ENCODE results near the gene ASPN.

ASPN gene

DNA sequence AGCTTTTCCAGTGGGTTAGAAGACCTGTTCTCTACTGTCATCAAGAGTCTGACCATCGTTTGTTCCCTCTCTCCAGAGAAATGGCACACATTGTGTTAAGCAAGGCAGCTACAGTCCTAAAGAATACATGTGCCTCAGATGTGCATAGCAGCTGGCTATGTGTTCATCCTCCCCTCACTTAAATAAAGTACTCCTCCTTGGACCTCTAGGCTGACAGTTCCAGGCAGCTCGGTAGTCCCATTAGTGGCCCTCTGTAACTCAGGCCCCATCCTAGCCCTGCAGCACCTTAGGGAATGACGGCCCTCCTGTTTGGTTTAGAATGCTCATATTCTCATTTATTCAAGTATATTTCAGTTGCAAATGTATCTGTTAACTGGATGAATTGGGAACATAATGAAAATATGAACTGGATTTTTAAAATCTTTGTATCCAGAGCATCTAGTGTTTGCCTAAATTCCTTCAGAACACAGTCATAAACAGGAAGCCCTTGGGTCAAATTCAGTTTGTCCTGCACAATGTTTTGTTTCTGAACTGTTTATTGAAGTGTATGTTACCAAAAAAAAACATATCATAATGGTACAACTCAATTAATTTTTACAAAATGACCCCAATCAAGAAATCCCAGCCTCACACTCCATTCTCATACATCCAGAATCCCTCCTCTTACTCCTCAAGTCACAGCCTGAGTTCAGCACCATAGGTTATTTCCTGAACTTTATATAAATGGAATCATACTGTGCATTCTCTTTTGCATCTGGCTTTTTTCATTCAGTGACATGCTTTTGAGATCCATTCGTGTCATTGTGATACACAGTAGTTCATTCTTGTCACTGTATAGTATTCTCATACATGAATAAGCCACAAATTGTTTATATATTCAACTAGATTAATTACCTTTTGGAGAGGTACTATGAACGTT, 1.6 kb upstream of the ASPN start:
- no peak overlapping the region for H3K4me2 ChIP-seq
- H3K9ac ChIP-seq: no peak overlapping the region
- H3K9me3 ChIP-seq (replicated peaks in 1 of 11): no peaks in the 10 kb centered on the region
- no peaks in the 10 kb centered on the region for H3K36me3 ChIP-seq
- no peak overlapping the region for H3K27ac ChIP-seq
- TF ChIP-seq Cebpa-rat (IDR thresholded peaks at IDR 0.05): no peak
- H3K4me3 ChIP-seq: no peak overlapping the region
- H4K20me1 ChIP-seq: no peaks in the 10 kb centered on the region
- no peaks in the 10 kb centered on the region for H3K27me3 ChIP-seq
- peaks cover 0 to 16% (median 0%) of the 10 kb centered on the region in 10 experiments; a peak in 6 of 20 replicates for H3K4me1 ChIP-seq

DNA sequence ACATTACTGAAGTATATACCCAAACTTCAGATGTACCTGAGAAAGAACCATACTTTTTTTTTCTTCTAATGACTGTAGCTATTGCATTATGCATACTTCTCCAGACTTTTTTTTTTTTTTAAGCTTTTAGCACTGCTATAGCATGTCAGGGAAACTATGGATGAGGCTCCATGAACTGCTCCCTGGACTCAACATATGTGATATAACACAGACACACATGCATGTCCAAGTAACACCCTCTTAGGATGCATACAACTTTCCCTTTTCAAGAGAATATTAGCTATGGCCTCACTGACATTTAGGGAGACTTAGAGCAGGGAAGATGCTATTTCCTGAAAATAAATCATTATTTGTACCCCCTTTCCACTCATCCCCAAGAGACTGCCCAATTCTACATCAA, 499 bp upstream of the ASPN start:
- Histone ChIP-seq H3K27me3 (no peaks in the 10 kb centered on the region), H4K20me1 (no peaks in the 10 kb centered on the region), H3K4me1 (peaks cover 0 to 16% (median 0%) of the 10 kb centered on the region in 10 experiments; a peak in 6 of 20 replicates), H3K4me2 (no peak overlapping the region), H3K4me3 (no peak overlapping the region), H3K27ac (no peak overlapping the region), H3K9ac (no peak overlapping the region), H3K36me3 (no peaks in the 10 kb centered on the region), H3K9me3 (replicated peaks in 1 of 11) (no peaks in the 10 kb centered on the region)
- TF ChIP-seq Cebpa-rat (IDR thresholded peaks at IDR 0.05): no peak

DNA sequence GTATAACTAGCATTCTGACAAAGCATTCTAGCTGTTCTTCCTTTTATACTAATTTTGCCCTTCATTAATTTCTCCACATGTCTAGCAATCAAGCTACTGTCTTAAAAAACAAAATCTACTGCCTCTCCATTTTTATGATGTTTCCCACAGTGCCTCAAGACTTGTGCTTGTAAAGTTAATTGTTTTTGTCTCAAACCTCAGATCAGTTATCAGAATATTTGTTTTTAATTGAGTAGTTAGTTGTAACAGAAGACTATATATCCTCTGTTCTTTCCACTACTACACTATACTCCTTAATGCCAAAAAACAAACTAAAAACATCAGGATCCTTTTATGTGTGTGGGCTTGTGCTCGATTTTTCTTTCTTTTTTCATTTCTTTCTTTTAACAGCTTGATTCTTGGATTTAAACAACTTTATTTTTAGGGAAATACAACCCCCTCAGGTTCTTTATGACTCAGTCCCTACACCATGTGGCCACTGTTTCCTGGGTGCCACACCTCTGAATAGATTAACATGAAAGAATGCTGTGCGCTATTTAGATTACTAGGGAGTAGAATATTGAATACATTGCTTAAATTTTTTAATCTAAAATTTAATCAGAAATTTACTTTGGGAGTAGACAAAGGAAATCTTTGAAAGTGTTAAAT, 1.2 kb downstream of the ASPN start:
- H4K20me1 ChIP-seq: no peaks in the 10 kb centered on the region
- no peak overlapping the region for H3K4me3 ChIP-seq
- no peak overlapping the region for H3K9ac ChIP-seq
- H3K9me3 ChIP-seq (replicated peaks in 1 of 11): no peaks in the 10 kb centered on the region
- TF ChIP-seq Cebpa-rat (IDR thresholded peaks at IDR 0.05): no peak
- H3K36me3 ChIP-seq: no peaks in the 10 kb centered on the region
- H3K27me3 ChIP-seq: no peaks in the 10 kb centered on the region
- H3K27ac ChIP-seq: no peak overlapping the region
- H3K4me1 ChIP-seq: peaks cover 0 to 8% (median 0%) of the 10 kb centered on the region in 10 experiments; a peak in 6 of 20 replicates
- H3K4me2 ChIP-seq: peak overlapping the region in 3 of 11 experiments; percentile 3 to 53 (median 14); a peak in 4 of 22 replicates

DNA sequence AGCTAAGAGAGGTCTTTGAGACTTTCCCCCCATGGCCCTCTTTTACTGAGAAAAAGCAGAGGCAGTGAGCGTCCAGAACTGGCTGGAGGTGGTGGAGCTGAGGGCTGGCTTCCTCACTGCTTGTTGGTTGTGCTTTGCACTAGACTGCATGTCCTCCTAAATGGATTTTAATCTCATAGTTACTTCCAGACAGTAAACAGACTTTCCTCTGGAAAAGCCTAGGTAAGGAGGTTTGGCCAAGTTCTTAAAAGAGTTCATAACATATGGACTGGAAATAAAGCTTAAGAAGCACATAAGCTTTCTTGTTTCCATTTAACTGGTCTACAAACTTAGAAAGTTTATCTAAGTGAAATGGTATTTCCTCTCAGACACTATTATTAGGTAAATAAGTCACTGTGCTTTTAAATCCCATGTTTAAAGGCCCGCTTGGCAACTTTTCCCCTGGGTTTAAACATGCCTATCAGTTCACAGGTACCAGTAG, 2.0 kb downstream of the ASPN start:
- H3K9me3 ChIP-seq (replicated peaks in 1 of 11): no peaks in the 10 kb centered on the region
- peaks cover 0 to 8% (median 0%) of the 10 kb centered on the region in 10 experiments; a peak in 5 of 20 replicates for H3K4me1 ChIP-seq
- H3K27me3 ChIP-seq: no peaks in the 10 kb centered on the region
- no peak for TF ChIP-seq Cebpa-rat (IDR thresholded peaks at IDR 0.05)
- H4K20me1 ChIP-seq: no peaks in the 10 kb centered on the region
- H3K36me3 ChIP-seq: no peaks in the 10 kb centered on the region
- no peak overlapping the region for H3K4me3 ChIP-seq
- no peak overlapping the region for H3K4me2 ChIP-seq
- no peak overlapping the region for H3K9ac ChIP-seq
- H3K27ac ChIP-seq: no peak overlapping the region

DNA sequence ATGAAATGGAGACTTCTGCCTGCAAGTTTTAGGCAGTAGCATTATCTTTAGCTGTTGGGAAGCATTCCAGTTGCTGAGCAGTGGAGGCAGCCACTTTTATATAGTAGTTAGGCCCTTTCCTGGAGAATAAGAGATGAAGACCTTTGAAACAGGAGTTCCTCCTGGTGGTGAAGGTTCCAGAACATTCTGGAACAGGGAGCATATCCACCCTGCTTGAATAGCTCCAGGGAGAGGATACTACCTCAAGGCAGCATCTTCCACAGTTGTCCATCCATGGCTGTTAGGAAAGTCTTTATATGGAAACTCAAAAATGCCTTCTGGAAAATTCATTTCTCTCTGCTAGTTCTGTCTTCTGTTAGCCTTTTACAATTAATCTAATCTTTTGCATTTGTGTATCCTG, 3.0 kb downstream of the ASPN start:
- H3K9me3 ChIP-seq (replicated peaks in 1 of 11): no peaks in the 10 kb centered on the region
- H3K27ac ChIP-seq: no peak overlapping the region
- no peak for TF ChIP-seq Cebpa-rat (IDR thresholded peaks at IDR 0.05)
- no peak overlapping the region for H3K4me2 ChIP-seq
- no peaks in the 10 kb centered on the region for H3K36me3 ChIP-seq
- H4K20me1 ChIP-seq: no peaks in the 10 kb centered on the region
- no peak overlapping the region for H3K4me3 ChIP-seq
- no peak overlapping the region for H3K9ac ChIP-seq
- no peaks in the 10 kb centered on the region for H3K27me3 ChIP-seq
- H3K4me1 ChIP-seq: peaks cover 0 to 8% (median 0%) of the 10 kb centered on the region in 10 experiments; a peak in 5 of 20 replicates

DNA sequence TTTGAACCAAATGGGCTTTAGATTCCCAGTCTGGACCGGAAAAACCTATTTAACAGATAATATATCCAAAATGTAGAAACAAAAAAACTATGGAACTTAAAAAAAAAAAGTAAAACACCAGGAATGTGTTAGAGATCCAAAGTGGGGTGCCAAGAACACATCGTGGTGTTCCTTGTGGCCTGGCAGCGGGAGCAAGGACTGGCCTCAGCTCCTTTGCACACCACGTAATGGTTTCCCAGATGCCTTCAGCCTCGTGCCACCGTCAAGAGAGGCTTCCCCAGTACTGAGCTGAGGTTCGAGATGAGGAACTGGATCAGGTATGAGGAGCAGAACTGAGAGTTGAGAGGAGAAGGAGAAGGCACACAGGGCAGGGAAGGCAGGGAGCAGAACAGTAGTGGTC, 3.5 kb downstream of the ASPN start:
- Histone ChIP-seq H3K9ac (no peak overlapping the region), H3K4me1 (peaks cover 0 to 8% (median 0%) of the 10 kb centered on the region in 10 experiments; a peak in 5 of 20 replicates), H3K9me3 (replicated peaks in 1 of 11) (no peaks in the 10 kb centered on the region), H3K4me3 (no peak overlapping the region), H3K27ac (no peak overlapping the region), H3K4me2 (no peak overlapping the region), H3K27me3 (no peaks in the 10 kb centered on the region), H4K20me1 (no peaks in the 10 kb centered on the region), H3K36me3 (no peaks in the 10 kb centered on the region)
- no peak for TF ChIP-seq Cebpa-rat (IDR thresholded peaks at IDR 0.05)

DNA sequence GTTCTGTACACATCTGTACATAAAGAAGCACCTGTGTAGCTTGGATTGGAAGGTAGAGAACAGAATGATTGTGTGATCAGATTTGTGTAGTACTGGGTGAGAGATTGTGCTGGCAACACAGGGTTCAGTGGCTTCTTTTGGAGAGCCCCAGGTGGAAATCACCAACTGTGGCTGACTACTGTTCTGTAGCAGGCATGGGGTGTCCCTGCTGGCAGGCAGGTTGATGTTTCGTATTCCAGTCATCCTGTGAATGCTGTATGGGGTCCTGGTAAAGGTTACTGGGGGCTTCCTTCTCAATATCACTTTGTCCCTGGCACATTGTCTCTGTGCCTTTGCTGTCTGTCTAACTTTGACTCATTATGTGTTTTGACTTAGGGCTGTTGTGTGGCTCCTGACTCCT, 5.3 kb downstream of the ASPN start:
- H3K36me3 ChIP-seq: no peaks in the 10 kb centered on the region
- TF ChIP-seq Cebpa-rat (IDR thresholded peaks at IDR 0.05): no peak
- no peaks in the 10 kb centered on the region for H3K27me3 ChIP-seq
- H3K4me3 ChIP-seq: no peak overlapping the region
- no peaks in the 10 kb centered on the region for H4K20me1 ChIP-seq
- H3K9me3 ChIP-seq (replicated peaks in 1 of 11): no peaks in the 10 kb centered on the region
- no peak overlapping the region for H3K27ac ChIP-seq
- H3K4me1 ChIP-seq: peaks cover 0 to 8% (median 0%) of the 10 kb centered on the region in 10 experiments; a peak in 5 of 20 replicates
- no peak overlapping the region for H3K9ac ChIP-seq
- H3K4me2 ChIP-seq: no peak overlapping the region

DNA sequence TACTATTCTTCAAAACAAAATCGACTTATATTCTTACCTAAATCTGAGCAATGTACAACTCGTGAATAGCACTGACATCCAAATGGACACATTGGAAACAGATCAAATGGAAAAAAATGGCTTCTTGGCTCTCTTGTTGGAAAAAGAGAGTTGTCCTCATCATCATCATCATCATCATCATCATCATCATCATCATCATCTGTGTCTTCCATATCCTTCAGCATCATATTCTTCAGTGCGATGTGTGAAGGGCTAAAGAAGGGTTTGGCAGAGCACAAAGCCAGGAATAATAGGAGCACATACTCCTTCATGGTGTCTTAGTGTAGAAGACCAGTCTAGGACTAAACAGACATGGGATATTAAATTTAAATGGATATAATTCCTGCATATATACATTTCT, 7.7 kb downstream of the ASPN start:
- Histone ChIP-seq H3K36me3 (no peaks in the 10 kb centered on the region), H3K27me3 (no peaks in the 10 kb centered on the region), H3K9ac (no peak overlapping the region), H4K20me1 (no peaks in the 10 kb centered on the region), H3K27ac (no peak overlapping the region), H3K4me1 (peaks cover 0 to 8% (median 0%) of the 10 kb centered on the region in 10 experiments; a peak in 1 of 20 replicates), H3K4me3 (no peak overlapping the region), H3K4me2 (no peak overlapping the region), H3K9me3 (replicated peaks in 1 of 11) (no peaks in the 10 kb centered on the region)
- no peak for TF ChIP-seq Cebpa-rat (IDR thresholded peaks at IDR 0.05)

DNA sequence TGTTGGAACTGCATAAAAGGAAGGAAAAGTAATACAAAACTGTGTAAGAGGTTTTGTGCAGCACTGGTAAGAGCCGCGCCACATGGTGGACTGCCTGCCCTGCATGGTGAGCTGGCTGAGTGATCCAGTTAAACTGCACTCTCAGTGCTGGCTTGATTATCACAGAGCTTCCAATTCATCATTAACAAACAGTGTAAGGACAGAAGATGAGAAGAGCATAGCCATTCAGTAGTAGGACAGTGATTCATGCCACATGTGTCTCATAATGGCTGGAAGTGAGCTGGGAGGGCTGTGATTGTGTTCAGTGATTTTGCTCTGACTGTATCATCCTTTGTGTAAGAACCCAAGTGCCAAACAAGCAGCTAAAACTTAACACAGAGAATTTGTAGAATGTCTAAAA, 14.1 kb downstream of the ASPN start:
- H3K27me3 ChIP-seq: no peaks in the 10 kb centered on the region
- no peak overlapping the region for H3K4me2 ChIP-seq
- no peaks in the 10 kb centered on the region for H3K36me3 ChIP-seq
- H3K9ac ChIP-seq: no peak overlapping the region
- no peaks in the 10 kb centered on the region for H4K20me1 ChIP-seq
- H3K4me1 ChIP-seq: peaks cover 0 to 23% (median 8%) of the 10 kb centered on the region in 10 experiments; a peak in 9 of 20 replicates
- no peaks in the 10 kb centered on the region for H3K9me3 ChIP-seq (replicated peaks in 1 of 11)
- TF ChIP-seq Cebpa-rat (IDR thresholded peaks at IDR 0.05): no peak
- H3K4me3 ChIP-seq: no peak overlapping the region
- H3K27ac ChIP-seq: no peak overlapping the region

Measured in BLaER1 treated with 17β-estradiol and CSF1 and Interleukin-3, amounts not matched to agents 10 nM and 100 nM (cell line).